ENCODE data around the gene SLC5A12.

- TF ChIP-seq EZH2 (IDR thresholded peaks at IDR 0.05), result no peak
- no peak for TF ChIP-seq POLR2AphosphoS5 (IDR thresholded peaks at IDR 0.05; ENCODE audit: borderline replicate concordance, low read depth, low read length)
- TF ChIP-seq FOXP2 (optimal IDR thresholded peaks at IDR 0.05; ENCODE audit: control extremely low read depth, extremely low read length, insufficient read depth), result no peak
These were observed 5.1 kb upstream of the SLC5A12 start for GRCh38 chr11:26726960-26727359.

All from SK-N-MC (cell line).